Activated CD8-positive, alpha-beta T cell treated with anti-CD3 and anti-CD28 coated beads for 36 hours (primary cell): ENCODE data around the gene TSEN15. TPM values are rescaled to one million over a fixed set of nuclear protein-coding genes. Genes with fewer than 3 reads are reported as not detected.

Experiments
- ATAC-seq: fragments of 200-7000 bp; cut with Tn5 transposase; one replicate; pipeline ENCODE4 v1.10.0; 2021; ENCODE audit warnings: mild to moderate bottlenecking, moderate library complexity
- CTCF ChIA-PET: fragments of 350-600 bp; sonication (Branson Sonifier 250); formaldehyde crosslinking; loops from one replicate; lab custom pipeline; 2021; ENCODE audit warnings: antibody characterized with exemption; lab: Charles Lee
- POLR2A ChIA-PET: fragments of 350-600 bp; sonication (Branson Sonifier 250); formaldehyde crosslinking; loops from one replicate; lab custom pipeline; 2021; ENCODE audit warnings: antibody characterized with exemption; lab: Charles Lee
- DNase-seq: peaks from one replicate; pipeline ENCODE4 v3.0.0-alpha.2; 2020
- H3K27ac Mint-ChIP-seq: one replicate; pipeline ENCODE4 v1.8.0; 2021; ENCODE audit warnings: mild to moderate bottlenecking, mixed read lengths
- H3K27me3 Mint-ChIP-seq: one replicate; pipeline ENCODE4 v1.8.0; 2021; ENCODE audit warnings: mixed read lengths
- H3K36me3 Mint-ChIP-seq: one replicate; pipeline ENCODE4 v1.8.0; 2021; ENCODE audit warnings: low read depth, mixed read lengths
- H3K4me1 Mint-ChIP-seq: one replicate; pipeline ENCODE4 v1.8.0; 2021; ENCODE audit warnings: low read depth, mixed read lengths
- H3K4me3 Mint-ChIP-seq: one replicate; pipeline ENCODE4 v1.8.0; 2021; ENCODE audit warnings: mild to moderate bottlenecking, moderate library complexity, mixed read lengths
- H3K9me3 Mint-ChIP-seq: one replicate; pipeline ENCODE4 v1.8.0; 2021; ENCODE audit warnings: mixed read lengths
- CTCF ChIP-seq: fragments of 200-600 bp; IDR thresholded peaks from one replicate; pipeline ENCODE4 v1.8.0; 2022; ENCODE audit warnings: antibody characterized with exemption, mild to moderate bottlenecking
- intact Hi-C: fragments of 100-400 bp; cut with micrococcal nuclease; formaldehyde crosslinking; loops from one replicate; pipeline ENCODE4 v1.10.0; 2022
- total RNA-seq, 2 experiments: library from RNA; stranded (reverse); gene quantifications; one replicate each; pipeline ENCODE4 v1.2.3, GENCODE V29; 2021

TSEN15 gene
- total RNA-seq, 2 experiments from 2014 or later, result 48.2 to 49.1 TPM

- no peak for DNase-seq
- no peaks in the 10 kb centered on the region for H3K36me3 Mint-ChIP-seq
- CTCF ChIA-PET, result no interaction called here
- no peak for TF ChIP-seq CTCF
- POLR2A ChIA-PET, result no interaction called here
- H3K4me1 Mint-ChIP-seq, result no peaks in the 10 kb centered on the region
- no peak overlapping the region for H3K4me3 Mint-ChIP-seq
- intact Hi-C loops, result no loop called here
- H3K27me3 Mint-ChIP-seq, result peaks cover 12% of the 10 kb centered on the region
- no peak for ATAC-seq
- no peak overlapping the region for H3K27ac Mint-ChIP-seq
- no peaks in the 10 kb centered on the region for H3K9me3 Mint-ChIP-seq
Observed at GRCh38 chr1:184012187-184012586, 39.3 kb upstream of the TSEN15 start.

- Mint-ChIP-seq H3K36me3 (no peaks in the 10 kb centered on the region), H3K27ac (no peak overlapping the region), H3K4me3 (no peak overlapping the region), H3K4me1 (no peaks in the 10 kb centered on the region), H3K9me3 (no peaks in the 10 kb centered on the region), H3K27me3 (peaks cover 12% of the 10 kb centered on the region)
- ATAC-seq, result no peak
- POLR2A ChIA-PET, result no interaction called here
- no peak for TF ChIP-seq CTCF
- CTCF ChIA-PET, result interaction anchor here (1.3 kb wide), 1 partner anchor 208 kb away, joined by 3 read pairs; no protein-coding TSS in a partner anchor
- intact Hi-C loops, result no loop called here
- DNase-seq, result no peak
Observed at GRCh38 chr1:184014271-184014670, 37.3 kb upstream of the TSEN15 start.

GRCh38 chr1:184016169-184016568, 35.4 kb upstream of the TSEN15 start:
- DNase-seq (no peak), ATAC-seq (no peak)
- ChIA-PET CTCF (no interaction called here), POLR2A (no interaction called here)
- intact Hi-C loops, result no loop called here
- peaks cover 10% of the 10 kb centered on the region for H3K27me3 Mint-ChIP-seq
- TF ChIP-seq CTCF, result no peak
- H3K4me1 Mint-ChIP-seq, result no peaks in the 10 kb centered on the region
- no peak overlapping the region for H3K27ac Mint-ChIP-seq
- no peak overlapping the region for H3K4me3 Mint-ChIP-seq
- H3K36me3 Mint-ChIP-seq, result no peaks in the 10 kb centered on the region
- H3K9me3 Mint-ChIP-seq, result no peaks in the 10 kb centered on the region

- intact Hi-C loops, result no loop called here
- no peaks in the 10 kb centered on the region for H3K36me3 Mint-ChIP-seq
- DNase-seq, result no peak
- H3K9me3 Mint-ChIP-seq, result no peaks in the 10 kb centered on the region
- no peak overlapping the region for H3K4me3 Mint-ChIP-seq
- H3K4me1 Mint-ChIP-seq, result no peaks in the 10 kb centered on the region
- ChIA-PET CTCF (no interaction called here), POLR2A (no interaction called here)
- no peak overlapping the region for H3K27ac Mint-ChIP-seq
- no peak for ATAC-seq
- peaks cover 8% of the 10 kb centered on the region for H3K27me3 Mint-ChIP-seq
- no peak for TF ChIP-seq CTCF
Observed at GRCh38 chr1:184017306-184017705, 34.2 kb upstream of the TSEN15 start.

- DNase-seq, result no peak
- H3K4me1 Mint-ChIP-seq, result no peaks in the 10 kb centered on the region
- TF ChIP-seq CTCF, result no peak
- no peak overlapping the region for H3K4me3 Mint-ChIP-seq
- H3K36me3 Mint-ChIP-seq, result no peaks in the 10 kb centered on the region
- intact Hi-C loops, result no loop called here
- H3K27me3 Mint-ChIP-seq, result peaks cover 11% of the 10 kb centered on the region
- CTCF ChIA-PET, result no interaction called here
- POLR2A ChIA-PET, result no interaction called here
- H3K27ac Mint-ChIP-seq, result no peak overlapping the region
- H3K9me3 Mint-ChIP-seq, result no peaks in the 10 kb centered on the region
- ATAC-seq, result no peak
Observed at GRCh38 chr1:184018622-184019021, 32.9 kb upstream of the TSEN15 start.
